ENCODE measurements around the gene GALK2. TPM values are rescaled to one million over a fixed set of nuclear protein-coding genes. Genes with fewer than 3 reads are reported as not detected.

GALK2 gene
- total and polyA plus RNA-seq, 2 of the 8 experiments (the other 6 are each of a cell fraction or from before 2014, with no cell fraction given), result 8.7 to 16.1 TPM

DNA sequence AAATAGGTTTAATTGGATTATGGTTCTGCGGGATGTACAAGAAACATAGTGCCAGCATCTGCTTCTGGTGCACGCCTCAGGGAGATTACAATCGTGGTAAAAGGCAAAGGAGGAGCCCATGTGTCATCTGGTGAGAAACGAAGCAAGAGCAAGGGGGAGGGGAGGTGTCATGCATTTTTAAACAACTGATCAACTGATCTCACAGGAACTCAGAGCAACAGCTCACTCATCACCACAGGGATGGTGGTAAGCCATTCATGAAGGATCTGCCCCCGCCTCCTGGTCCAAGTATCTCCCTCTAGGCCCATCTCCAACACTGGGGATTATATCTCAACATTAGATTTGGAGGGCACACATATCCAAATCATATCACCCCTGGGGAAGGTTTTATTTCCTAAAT is 210.9 kb downstream of the GALK2 start:
- Histone ChIP-seq H2BK15ac (ENCODE audit: low read length) (no peak overlapping the region), H3K23me2 (ENCODE audit: low read depth, low read length) (no peaks in the 10 kb centered on the region), H3K79me1 (ENCODE audit: low read depth, low read length) (no peaks in the 10 kb centered on the region), H3K4me3 (ENCODE audit: extremely low read depth in 1 of 4, insufficient read depth in 2 of 4, low read depth in 3 of 4, low read length in 4 of 4) (no peak overlapping the region), H3K23ac (ENCODE audit: insufficient read length) (no peak overlapping the region), H2BK20ac (ENCODE audit: low read length) (no peak overlapping the region), H2AFZ (ENCODE audit: low read length) (peak overlapping the region; percentile 20; the same call in 1 of the 2 replicates), H3K27ac (ENCODE audit: low read depth, low read length) (no peak overlapping the region), H3K9me3 (ENCODE audit: insufficient read depth in 2 of 2, low read depth in 1 of 2, low read length in 1 of 2) (no peaks in the 10 kb centered on the region), H3K18ac (ENCODE audit: extremely low read depth, low read length) (peak overlapping the region; percentile 36; the same call in 1 of the 2 replicates), H3K36me3 (ENCODE audit: control insufficient read depth in 2 of 4, insufficient read depth in 4 of 4, low read length in 3 of 4) (no peaks in the 10 kb centered on the region), H3K4me2 (ENCODE audit: insufficient read depth in 1 of 2, low read depth in 2 of 2, low read length in 2 of 2) (no peak overlapping the region), H4K20me1 (replicated peaks in 1 of 2; ENCODE audit: control insufficient read depth in 1 of 2, insufficient read depth in 2 of 2, low read length in 2 of 2) (no peaks in the 10 kb centered on the region), H4K91ac (replicated peaks; ENCODE audit: insufficient read length, low read length) (no peak overlapping the region), H4K5ac (ENCODE audit: insufficient read length, low read depth, low read length) (no peak overlapping the region), H3K79me2 (ENCODE audit: control insufficient read depth in 1 of 2, insufficient read depth in 2 of 2, low read length in 2 of 2) (no peaks in the 10 kb centered on the region), H3K27me3 (replicated peaks in 1 of 4; ENCODE audit: control insufficient read depth in 3 of 4, extremely low read depth in 1 of 4, insufficient read depth in 3 of 4, low read length in 3 of 4) (no peaks in the 10 kb centered on the region), H3K4ac (replicated peaks; ENCODE audit: insufficient read length, low read depth, low read length) (no peak overlapping the region), H3K14ac (ENCODE audit: insufficient read length) (no peak overlapping the region), H2BK5ac (ENCODE audit: low read depth, low read length) (no peak overlapping the region), H2BK12ac (ENCODE audit: low read depth, low read length) (no peak overlapping the region), H2AK5ac (ENCODE audit: low read depth, low read length) (no peak overlapping the region), H4K8ac (ENCODE audit: extremely low read depth, insufficient read depth, low read length) (no peak overlapping the region), H3K9ac (replicated peaks in 1 of 4; ENCODE audit: extremely low read depth in 1 of 4, low read depth in 3 of 4, low read length in 3 of 4) (no peak overlapping the region), H3K4me1 (replicated peaks in 1 of 4; ENCODE audit: control insufficient read depth in 3 of 4, insufficient read depth in 4 of 4, low read length in 3 of 4) (peaks cover 0 to 8% (median 4%) of the 10 kb centered on the region in 4 experiments; a peak in 4 of 7 replicates), H2BK120ac (replicated peaks; ENCODE audit: low read depth, low read length) (no peak overlapping the region), H3K56ac (replicated peaks; ENCODE audit: insufficient read length, low read depth, low read length) (no peak overlapping the region)
- FAIRE-seq (peak; percentile 79), DNase-seq (ENCODE audit: low read depth in 1 of 2, low spot score in 2 of 2) (no peak)
- ChIA-PET POLR2A (ENCODE audit: partially characterized antibody) (no interaction called here), CTCF (ENCODE audit: partially characterized antibody) (interaction anchor here (0.8 kb wide), 1 partner anchor 9 kb away, joined by 3 read pairs; no protein-coding TSS in a partner anchor)
- TF ChIP-seq SIX5 (IDR thresholded peaks at IDR 0.05; ENCODE audit: low read depth, low read length) (no peak), SP4 (IDR thresholded peaks at IDR 0.05; ENCODE audit: low read length) (no peak), EP300 (IDR thresholded peaks at IDR 0.05; ENCODE audit: borderline replicate concordance in 1 of 2, low read depth in 2 of 2, low read length in 2 of 2) (no peak), NANOG (IDR thresholded peaks at IDR 0.05; ENCODE audit: insufficient read depth, low read depth, low read length, poor library complexity, severe bottlenecking) (no peak), EZH2 (IDR thresholded peaks at IDR 0.05; ENCODE audit: low read depth, low read length, severe bottlenecking) (no peak), POLR2AphosphoS5 (IDR thresholded peaks at IDR 0.05; ENCODE audit: low read depth, low read length) (no peak), EGR1 (IDR thresholded peaks at IDR 0.05; ENCODE audit: borderline replicate concordance, low read depth, low read length) (no peak)
- WGBS, 2 experiments (ENCODE audit: extremely low coverage in 1 of 2, insufficient coverage in 1 of 2, insufficient read length in 1 of 2, insufficient replicate concordance in 2 of 2, low coverage in 1 of 2, low lambda C conversion rate in 2 of 2, missing lambda C conversion rate in 1 of 2), result 84% methylated on average over 5 of the region's 5 CpGs; no CpG with 5 or more reads in 1 of the 2 experiments

Data from H1 (cell line).